Right lung (tissue), 10 donors: ENCODE results near the gene NTN3. TPM values are rescaled to one million over a fixed set of nuclear protein-coding genes. Genes with fewer than 3 reads are reported as not detected.
"Not testable (repeated sequence)": the region's sequence is repeated elsewhere in the genome, so short reads cannot be mapped to it uniquely, and the experiment has no call there.

ENCODE experiments used
- DNase-seq, 2 donors: peaks; one replicate each; pipeline ENCODE4 v3.0.0-alpha.2; 2013
- long read RNA-seq, 8 donors: transcript quantifications; one replicate each; lab custom pipeline, GENCODE V29; 2026
- polyA plus RNA-seq, 5 donors: library from polyadenylated mRNA; unstranded; fragments of 120-200 nt; gene quantifications; one replicate each; pipeline versions ENCODE4 v1.2.1 to v1.2.3, GENCODE V29; 2013; ENCODE audit warnings: inconsistent platforms in 1 of 5, low replicate concordance in 1 of 5; ENCODE audit not compliant: insufficient read length in 5 of 5, insufficient read depth in 1 of 5

Gene NTN3
- 1 to 10 TPM; 2.4 to 6.5 (median 4.7) TPM for polyA plus RNA-seq
- long read RNA-seq, donor 1, partial matches to known transcripts = 0 of 3 reads
- long read RNA-seq, donor 1, other reads (novel, unspliced or antisense) = 0 of 3 reads
- long read RNA-seq, donor 2, partial matches to known transcripts = 0 of 1 reads
- long read RNA-seq, donor 2, other reads (novel, unspliced or antisense) = 0 of 1 reads
- long read RNA-seq, donor 3, partial matches to known transcripts = 0 of 1 reads
- long read RNA-seq, donor 3, other reads (novel, unspliced or antisense) = 0 of 1 reads
- long read RNA-seq, donor 4 = 0 reads
- long read RNA-seq, donor 5, partial matches to known transcripts = 0 of 1 reads
- long read RNA-seq, donor 5, other reads (novel, unspliced or antisense) = 0 of 1 reads
- long read RNA-seq, donor 6, partial matches to known transcripts = 0 of 2 reads
- long read RNA-seq, donor 6, other reads (novel, unspliced or antisense) = 0 of 2 reads
- long read RNA-seq, donor 7 = 0 reads
- long read RNA-seq, donor 8 = 0 reads

- peak; percentile 81 to 86 for DNase-seq
Observed at GRCh38 chr16:2471016-2471652, at the start of gene NTN3. NTN3 (plus strand) TSS chr16:2471297; CDS start chr16:2471702, 405 bp downstream.

GRCh38 chr16:2422123-2422867 is 48.8 kb upstream of the NTN3 start:
- no peak for DNase-seq

GRCh38 chr16:2424061-2425007 is 46.8 kb upstream of the NTN3 start:
- DNase-seq = no peak

GRCh38 chr16:2425008-2425518 is 46.0 kb upstream of the NTN3 start:
- no peak for DNase-seq

GRCh38 chr16:2425825-2426430 is 45.2 kb upstream of the NTN3 start:
- no peak for DNase-seq

- no peak for DNase-seq
Observed at GRCh38 chr16:2426941-2427361, 44.1 kb upstream of the NTN3 start.

- DNase-seq = no peak
Observed at GRCh38 chr16:2427526-2427925, 43.6 kb upstream of the NTN3 start.

GRCh38 chr16:2428051-2428783 is 42.9 kb upstream of the NTN3 start:
- no peak for DNase-seq

GRCh38 chr16:2428784-2429033 is 42.4 kb upstream of the NTN3 start:
- DNase-seq = no peak

GRCh38 chr16:2429034-2429770 is 41.9 kb upstream of the NTN3 start, which contains the start of gene CCNF:
CCNF (plus strand) TSS chr16:2429447; CDS start chr16:2429482, 35 bp downstream.
- DNase-seq = peak; percentile 97 to 98

- peak; percentile 11 to 20 for DNase-seq
Observed at GRCh38 chr16:2429771-2430663, 41.1 kb upstream of the NTN3 start.

- no peak for DNase-seq
Observed at GRCh38 chr16:2432286-2432685, 38.8 kb upstream of the NTN3 start.

GRCh38 chr16:2432801-2433505 is 38.1 kb upstream of the NTN3 start:
- no peak for DNase-seq

- not testable (repeated sequence) for DNase-seq
Observed at GRCh38 chr16:2435236-2435635, 35.9 kb upstream of the NTN3 start.

GRCh38 chr16:2436110-2436509 is 35.0 kb upstream of the NTN3 start:
- no peak for DNase-seq

- DNase-seq = no peak
Observed at GRCh38 chr16:2437032-2437790, 33.9 kb upstream of the NTN3 start.

- DNase-seq = no peak
Observed at GRCh38 chr16:2438121-2438520, 33.0 kb upstream of the NTN3 start.
